ENCODE results near the gene SH3RF1. TPM values are rescaled to one million over a fixed set of nuclear protein-coding genes. Genes with fewer than 3 reads are reported as not detected.

The SH3RF1 gene
- total RNA-seq, 1 experiment from 2014 or later = 11.5 TPM

GRCh38 chr4:169215656-169216055 lies 55.1 kb downstream of the SH3RF1 start:
- ATAC-seq = no peak
- intact Hi-C loops (cut with micrococcal nuclease; ENCODE audit: unreplicated experiment) = no loop called here
- no peak for DNase-seq (ENCODE audit: low read depth, low spot score)
- Histone ChIP-seq H3K27ac (ENCODE audit: low read length) (no peak overlapping the region), H3K4me3 (ENCODE audit: low read depth in 2 of 2, low read length in 2 of 2) (no peak overlapping the region), H3K27me3 (ENCODE audit: control insufficient read depth, insufficient read depth, low read length) (no peaks in the 10 kb centered on the region), H3K4me1 (ENCODE audit: control insufficient read depth, insufficient read depth, low read length) (no peaks in the 10 kb centered on the region), H3K36me3 (ENCODE audit: control insufficient read depth, insufficient read depth, low read length) (no peaks in the 10 kb centered on the region), H3K9me3 (ENCODE audit: control insufficient read depth, insufficient read depth, low read depth, low read length) (no peaks in the 10 kb centered on the region)
- TF ChIP-seq SIN3A (IDR thresholded peaks at IDR 0.05; ENCODE audit: borderline replicate concordance, insufficient read depth, low read depth, low read length) (no peak), TCF7L2 (IDR thresholded peaks at IDR 0.05; ENCODE audit: low read depth, low read length) (no peak), CTCF (IDR thresholded peaks at IDR 0.05) (no peak), POLR2AphosphoS5 (IDR thresholded peaks at IDR 0.05; ENCODE audit: low read depth, low read length) (no peak), REST (IDR thresholded peaks at IDR 0.05; ENCODE audit: insufficient read depth in 1 of 2, low read depth in 2 of 2, low read length in 1 of 2) (no peak)
- no TSS peak for BruUV-seq (replicated peaks)
- in situ Hi-C loops (cut with HindIII; ENCODE audit: low pct_unique_long_range_greater_than_20kb, low sequenced_read_pairs) = no loop called here
- ChIA-PET CTCF (no interaction called here), POLR2A (interaction anchor here (0.7 kb wide), 1 partner anchor 214 kb away, joined by 3 read pairs; no protein-coding TSS in a partner anchor)

- in situ Hi-C loops (cut with HindIII; ENCODE audit: low pct_unique_long_range_greater_than_20kb, low sequenced_read_pairs) (no loop called here), intact Hi-C loops (cut with micrococcal nuclease; ENCODE audit: unreplicated experiment) (no loop called here)
- BruUV-seq (replicated peaks) = no TSS peak
- H3K4me3 ChIP-seq (ENCODE audit: low read depth in 2 of 2, low read length in 2 of 2) = no peak overlapping the region
- no peaks in the 10 kb centered on the region for H3K27me3 ChIP-seq (ENCODE audit: control insufficient read depth, insufficient read depth, low read length)
- no peak overlapping the region for H3K27ac ChIP-seq (ENCODE audit: low read length)
- H3K4me1 ChIP-seq (ENCODE audit: control insufficient read depth, insufficient read depth, low read length) = no peaks in the 10 kb centered on the region
- H3K9me3 ChIP-seq (ENCODE audit: control insufficient read depth, insufficient read depth, low read depth, low read length) = no peaks in the 10 kb centered on the region
- TF ChIP-seq REST (IDR thresholded peaks at IDR 0.05; ENCODE audit: insufficient read depth in 1 of 2, low read depth in 2 of 2, low read length in 1 of 2) (no peak), TCF7L2 (IDR thresholded peaks at IDR 0.05; ENCODE audit: low read depth, low read length) (no peak), POLR2AphosphoS5 (IDR thresholded peaks at IDR 0.05; ENCODE audit: low read depth, low read length) (no peak), CTCF (IDR thresholded peaks at IDR 0.05) (no peak), SIN3A (IDR thresholded peaks at IDR 0.05; ENCODE audit: borderline replicate concordance, insufficient read depth, low read depth, low read length) (no peak)
- ChIA-PET CTCF (no interaction called here), POLR2A (no interaction called here)
- ATAC-seq (no peak), DNase-seq (ENCODE audit: low read depth, low spot score) (no peak)
- H3K36me3 ChIP-seq (ENCODE audit: control insufficient read depth, insufficient read depth, low read length) = no peaks in the 10 kb centered on the region
Measured at GRCh38 chr4:169212981-169213380, 57.8 kb downstream of the SH3RF1 start.
